Natural killer cell (primary cell): ENCODE data around the gene MICB. TPM values are rescaled to one million over a fixed set of nuclear protein-coding genes. Genes with fewer than 3 reads are reported as not detected.

Source experiments
- ATAC-seq, 3 donors: fragments of 150-1000 bp in 2 of 3; fragments of 200-7000 bp in 1 of 3; cut with Tn5 transposase; 1 replicate in 1 of 3; 2 replicates in 2 of 3; pipeline ENCODE4 v1.10.0; 2021; ENCODE audit warnings: mild to moderate bottlenecking in 2 of 3, moderate library complexity in 2 of 3
- DNase-seq, 2 donors: peaks; one replicate each; pipeline versions ENCODE4 v3.0.0 to v3.0.0-alpha.2; 2013 to 2021; ENCODE audit warnings: mixed read lengths in 1 of 2
- H3K27ac ChIP-seq: one replicate; pipeline ENCODE4 v1.5.1; 2013; ENCODE audit warnings: mild to moderate bottlenecking, low read length
- H3K27me3 ChIP-seq: one replicate; pipeline ENCODE4 v1.6.1; 2013; ENCODE audit warnings: low read length; ENCODE audit not compliant: control insufficient read depth, insufficient read depth
- H3K36me3 ChIP-seq: one replicate; pipeline ENCODE4 v1.6.1; 2013; ENCODE audit warnings: low read length; ENCODE audit not compliant: control insufficient read depth, insufficient read depth
- H3K4me1 ChIP-seq: one replicate; pipeline ENCODE4 v1.6.1; 2013; ENCODE audit warnings: low read length; ENCODE audit not compliant: control insufficient read depth, insufficient read depth
- H3K4me3 ChIP-seq: one replicate; pipeline ENCODE4 v1.5.1; 2013; ENCODE audit warnings: low read length
- H3K9me3 ChIP-seq: one replicate; pipeline ENCODE4 v1.6.1; 2013; ENCODE audit warnings: low read length; ENCODE audit not compliant: control insufficient read depth, insufficient read depth
- H3K27ac Mint-ChIP-seq, 2 donors: one replicate each; pipeline ENCODE4 v1.8.0; 2022; ENCODE audit warnings: mild to moderate bottlenecking in 2 of 2, mixed read lengths in 2 of 2, moderate library complexity in 1 of 2
- H3K27me3 Mint-ChIP-seq, 2 donors: one replicate each; pipeline ENCODE4 v1.8.0; 2022; ENCODE audit warnings: low read depth in 2 of 2, mixed read lengths in 2 of 2
- H3K36me3 Mint-ChIP-seq: one replicate; pipeline ENCODE4 v1.8.0; 2022; ENCODE audit warnings: mixed read lengths
- H3K4me1 Mint-ChIP-seq, 2 donors: one replicate each; pipeline ENCODE4 v1.8.0; 2022; ENCODE audit warnings: mixed read lengths in 2 of 2
- H3K4me3 Mint-ChIP-seq: one replicate; pipeline ENCODE4 v1.8.0; 2022; ENCODE audit warnings: mild to moderate bottlenecking, moderate library complexity, mixed read lengths
- H3K9me3 Mint-ChIP-seq, 2 donors: one replicate each; pipeline ENCODE4 v1.8.0; 2022; ENCODE audit warnings: mixed read lengths in 2 of 2
- CTCF ChIP-seq: fragments of 200-600 bp; IDR thresholded peaks from one replicate; pipeline ENCODE4 v1.8.0; 2022; ENCODE audit warnings: antibody characterized with exemption
- WGBS: methylation state at CpG from one replicate; pipeline ENCODE4 v1.1.7; 2013; ENCODE audit warnings: missing lambda C conversion rate; ENCODE audit not compliant: insufficient coverage; 5-methylcytosine and 5-hydroxymethylcytosine counted together
- intact Hi-C: fragments of 100-400 bp; cut with micrococcal nuclease; formaldehyde crosslinking; loops from one replicate; pipeline ENCODE4 v1.14.2; 2022
- total RNA-seq, 4 donors: library from RNA; stranded (reverse); fragments of 120-200 nt in 1 of 4; gene quantifications; one replicate each; pipeline versions ENCODE4 v1.2.3 to v1.2.4, GENCODE V29; 2013 to 2022

Gene MICB
- total RNA-seq, 3 donors from 2014 or later (not counting 1 experiment from before 2014, with no cell fraction given) = 33.5 to 39.0 (median 37.6) TPM

GRCh38 chr6:31521835-31522234 is 23.9 kb downstream of the MICB start:
- no peaks in the 10 kb centered on the region for H3K9me3 ChIP-seq
- Mint-ChIP-seq H3K9me3 (no peaks in the 10 kb centered on the region), H3K27me3 (no peaks in the 10 kb centered on the region), H3K27ac (no peak overlapping the region), H3K36me3 (no peaks in the 10 kb centered on the region), H3K4me3 (no peak overlapping the region), H3K4me1 (no peaks in the 10 kb centered on the region)
- no peak overlapping the region for H3K4me3 ChIP-seq
- H3K27ac ChIP-seq = no peak overlapping the region
- H3K36me3 ChIP-seq = no peaks in the 10 kb centered on the region
- DNase-seq (no peak), ATAC-seq (no peak)
- no peaks in the 10 kb centered on the region for H3K4me1 ChIP-seq
- H3K27me3 ChIP-seq = peaks cover 4% of the 10 kb centered on the region
- no peak for TF ChIP-seq CTCF
- 86% methylated on average over 3 of the region's 3 CpGs for WGBS
- intact Hi-C loops = no loop called here

DNA sequence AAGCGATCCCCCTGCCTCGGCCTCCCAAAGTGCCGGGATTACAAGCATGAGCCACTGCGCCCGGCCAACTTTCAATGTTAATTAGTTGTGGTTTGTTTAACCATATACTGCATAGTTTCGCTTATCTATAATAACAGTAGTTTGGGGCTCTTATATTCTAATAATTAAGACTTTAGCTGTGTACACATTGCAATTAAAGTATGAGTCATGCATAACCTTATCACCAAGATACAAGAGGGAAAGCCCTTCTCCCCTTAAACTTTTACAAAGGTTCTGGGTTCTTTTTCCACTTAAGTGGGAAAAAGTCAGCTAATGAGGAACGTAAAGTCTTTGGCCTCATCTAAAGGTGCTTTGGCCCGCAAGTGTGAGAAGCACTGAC is 27.6 kb downstream of the MICB start:
- Mint-ChIP-seq H3K27ac (no peak overlapping the region), H3K9me3 (no peaks in the 10 kb centered on the region), H3K36me3 (peaks cover 3% of the 10 kb centered on the region), H3K27me3 (no peaks in the 10 kb centered on the region), H3K4me3 (no peak overlapping the region), H3K4me1 (peaks cover 1 to 6% of the 10 kb centered on the region in 2 donors)
- intact Hi-C loops = no loop called here
- TF ChIP-seq CTCF = no peak
- Histone ChIP-seq H3K4me3 (no peak overlapping the region), H3K9me3 (no peaks in the 10 kb centered on the region), H3K27ac (no peak overlapping the region), H3K36me3 (peaks cover 11% of the 10 kb centered on the region), H3K4me1 (no peaks in the 10 kb centered on the region), H3K27me3 (no peaks in the 10 kb centered on the region)
- DNase-seq = no peak
- ATAC-seq = no peak
- 84% methylated on average over 7 of the region's 8 CpGs for WGBS

- ATAC-seq = no peak
- H3K4me3 Mint-ChIP-seq = no peak overlapping the region
- intact Hi-C loops = no loop called here
- TF ChIP-seq CTCF = no peak
- H3K27me3 Mint-ChIP-seq = no peaks in the 10 kb centered on the region
- Histone ChIP-seq H3K4me3 (no peak overlapping the region), H3K4me1 (no peaks in the 10 kb centered on the region), H3K9me3 (no peaks in the 10 kb centered on the region), H3K27me3 (no peaks in the 10 kb centered on the region), H3K36me3 (peaks cover 16% of the 10 kb centered on the region), H3K27ac (no peak overlapping the region)
- H3K4me1 Mint-ChIP-seq = peaks cover 4 to 10% of the 10 kb centered on the region in 2 donors
- peaks cover 8% of the 10 kb centered on the region for H3K36me3 Mint-ChIP-seq
- DNase-seq = no peak
- 87% methylated on average over 4 of the region's 4 CpGs for WGBS
- no peak overlapping the region for H3K27ac Mint-ChIP-seq
- no peaks in the 10 kb centered on the region for H3K9me3 Mint-ChIP-seq
Observed at GRCh38 chr6:31525932-31526591, 28.1 kb downstream of the MICB start.

DNA sequence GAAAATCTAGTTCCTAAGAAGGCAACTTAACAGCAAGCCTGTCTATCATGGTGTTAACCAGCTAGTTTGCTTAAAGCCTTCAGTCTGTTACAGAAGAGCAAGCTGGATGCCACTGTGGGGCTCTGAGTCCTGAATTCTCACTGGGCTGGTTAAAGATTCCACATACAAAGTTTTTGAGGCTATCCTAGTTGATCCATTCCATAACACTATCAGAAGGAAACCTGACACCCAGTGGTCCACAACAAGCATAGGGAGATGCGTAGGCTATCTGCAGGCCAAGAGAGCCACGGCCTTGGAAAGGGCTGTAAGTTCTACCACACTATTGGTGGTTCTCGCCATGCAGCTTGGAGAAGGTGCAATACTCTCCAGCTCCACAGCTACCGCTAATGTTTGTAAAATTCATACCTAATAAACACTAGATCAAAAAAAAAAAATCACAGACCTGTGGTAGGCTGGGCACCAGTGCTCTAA is 30.4 kb downstream of the MICB start:
- H3K27ac ChIP-seq = no peak overlapping the region
- 100% methylated on average over 4 of the region's 4 CpGs for WGBS
- DNase-seq (no peak), ATAC-seq (peak in 1 of 3 donors; percentile 16)
- no peak for TF ChIP-seq CTCF
- Mint-ChIP-seq H3K4me1 (peaks cover 9 to 15% of the 10 kb centered on the region in 2 donors), H3K27me3 (no peaks in the 10 kb centered on the region), H3K27ac (peak overlapping the region; percentile 70 to 71), H3K36me3 (peaks cover 8% of the 10 kb centered on the region), H3K9me3 (no peaks in the 10 kb centered on the region), H3K4me3 (no peak overlapping the region)
- no peaks in the 10 kb centered on the region for H3K9me3 ChIP-seq
- H3K4me3 ChIP-seq = no peak overlapping the region
- peaks cover 38% of the 10 kb centered on the region for H3K36me3 ChIP-seq
- intact Hi-C loops = no loop called here
- H3K27me3 ChIP-seq = no peaks in the 10 kb centered on the region
- no peaks in the 10 kb centered on the region for H3K4me1 ChIP-seq
